Iris pigment epithelial cell (primary cell): ENCODE data around the gene NUTM2E.
"Not testable (repeated sequence)": the region's sequence is repeated elsewhere in the genome, so short reads cannot be mapped to it uniquely, and the experiment has no call there.

Experiments
- DNase-seq: peaks from one replicate; pipeline ENCODE4 v3.0.0-alpha.2; 2011; ENCODE audit warnings: low read depth

The NUTM2E gene

GRCh38 chr10:79866903-79867551, 40.5 kb downstream of the NUTM2E start:
- not testable (repeated sequence) for DNase-seq

- not testable (repeated sequence) for DNase-seq
Observed at GRCh38 chr10:79868023-79868422, 41.5 kb downstream of the NUTM2E start.

GRCh38 chr10:79869439-79870097, 43.0 kb downstream of the NUTM2E start:
- not testable (repeated sequence) for DNase-seq

- not testable (repeated sequence) for DNase-seq
Observed at GRCh38 chr10:79871729-79872128, 45.2 kb downstream of the NUTM2E start.
